HEK293T (cell line): Measurements from ENCODE around the gene NLRP3.

Experiments
- HDGF ChIP-seq: fragments of 450-650 bp; IDR thresholded peaks from 2 replicates; pipeline ENCODE4 v1.6.1; 2017; ENCODE audit warnings: antibody characterized with exemption, borderline replicate concordance
- TARDBP ChIP-seq: fragments of 450-650 bp; IDR thresholded peaks from 2 replicates; pipeline ENCODE4 v1.6.1; 2016

- TF ChIP-seq TARDBP (no peak), HDGF (no peak)
Measured at GRCh38 chr1:247387096-247387495, 28.9 kb upstream of the NLRP3 start.
